Coronary artery (tissue), 2 donors: ENCODE data around the gene GALP.
"Not testable (repeated sequence)": the region's sequence is repeated elsewhere in the genome, so short reads cannot be mapped to it uniquely, and the experiment has no call there.

Experiments
- DNase-seq: peaks from one replicate; pipeline ENCODE4 v3.0.0-alpha.2; 2017; ENCODE audit warnings: low spot score
- H3K27ac ChIP-seq, 2 donors: fragments of 200-600 bp; sonication (generic); one replicate each; pipeline ENCODE4 v1.5.1; 2016 to 2019
- H3K4me3 ChIP-seq: fragments of 200-600 bp; sonication (generic); 2 replicates; pipeline ENCODE4 v1.5.1; 2016; ENCODE audit warnings: mild to moderate bottlenecking, moderate library complexity
- CTCF ChIP-seq: fragments of 200-600 bp; sonication (generic); IDR thresholded peaks from one replicate; pipeline ENCODE4 v1.5.1; 2019; ENCODE audit warnings: antibody characterized with exemption

GALP gene

DNA sequence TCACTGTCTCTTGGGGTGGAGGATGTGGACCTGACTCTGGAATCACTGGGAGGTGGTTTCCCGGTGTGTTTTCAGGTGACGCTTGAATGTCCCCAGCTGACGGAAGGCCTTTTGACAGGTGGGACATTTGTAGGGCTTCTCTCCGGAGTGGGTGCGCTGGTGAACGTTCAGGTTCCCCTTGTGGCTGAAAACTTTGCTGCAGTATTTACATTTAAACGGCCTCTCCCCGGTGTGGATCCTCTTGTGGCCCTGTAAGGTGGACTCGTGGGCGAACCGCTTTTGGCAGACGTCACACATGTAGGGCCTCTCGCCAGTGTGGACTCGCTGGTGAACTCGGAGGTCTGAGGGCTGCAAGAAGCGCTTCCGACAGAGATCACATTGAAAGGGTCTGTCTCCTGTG, 14.0 kb downstream of the GALP start:
- DNase-seq, result no peak
- no peak overlapping the region for H3K27ac ChIP-seq
- H3K4me3 ChIP-seq, result no peak overlapping the region
- no peak for TF ChIP-seq CTCF

- no peak for DNase-seq
- TF ChIP-seq CTCF, result no peak
- Histone ChIP-seq H3K27ac (no peak overlapping the region), H3K4me3 (no peak overlapping the region)
These were observed 15.3 kb downstream of the GALP start for GRCh38 chr19:56191115-56191514.

DNA sequence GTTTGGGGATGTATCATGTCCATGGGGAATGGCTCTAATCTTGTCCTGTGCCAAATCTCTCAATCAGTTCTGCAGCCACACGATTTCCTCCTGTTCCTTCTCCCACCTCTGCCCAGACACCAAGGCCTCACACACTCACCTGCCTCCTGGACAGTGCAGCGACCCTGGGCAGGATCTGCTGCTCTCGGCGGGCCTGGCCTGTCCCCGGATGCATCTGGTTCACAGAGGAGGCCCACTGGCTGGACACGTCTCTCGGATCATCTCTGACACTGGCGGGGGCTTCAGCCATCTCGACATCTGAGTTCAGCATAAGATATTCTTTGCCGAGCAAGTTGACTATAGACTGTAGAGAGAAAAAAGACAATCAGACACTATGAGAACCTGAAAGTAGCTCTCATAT, 15.9 kb downstream of the GALP start:
- Histone ChIP-seq H3K27ac (no peak overlapping the region), H3K4me3 (no peak overlapping the region)
- no peak for DNase-seq
- TF ChIP-seq CTCF, result no peak

DNA sequence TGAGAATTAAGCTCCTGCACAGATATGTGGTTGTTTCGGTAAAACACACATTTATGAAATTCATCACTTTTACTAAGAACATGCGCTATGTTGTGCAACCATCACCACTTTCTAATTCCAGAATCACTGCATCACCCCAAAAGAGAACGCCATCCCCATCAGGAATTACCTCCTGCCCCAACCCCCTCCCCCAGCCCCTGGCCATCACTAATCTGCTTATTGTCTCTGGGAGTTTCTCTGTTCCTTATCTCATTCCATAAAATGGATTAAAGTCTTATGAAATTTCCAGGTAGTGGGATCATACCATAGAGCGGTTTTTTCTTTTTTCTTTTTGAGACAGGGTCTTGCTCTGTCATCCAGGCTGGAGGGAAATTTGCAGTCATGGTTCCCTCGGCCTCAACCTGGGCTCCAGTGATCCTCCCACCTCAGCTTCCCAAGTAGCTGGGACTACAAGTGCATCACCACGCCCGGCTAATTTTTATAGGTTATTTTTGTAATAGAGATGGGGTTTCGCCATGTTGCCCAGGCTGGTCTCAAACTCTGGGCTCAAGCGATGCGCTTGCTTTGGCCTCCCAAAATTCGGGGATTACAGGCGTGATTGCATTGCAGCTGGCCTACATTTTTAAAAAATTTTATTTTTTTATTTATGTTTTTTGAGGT, 18.3 kb downstream of the GALP start:
- Histone ChIP-seq H3K4me3 (no peak overlapping the region), H3K27ac (no peak overlapping the region)
- DNase-seq, result no peak
- no peak for TF ChIP-seq CTCF

DNA sequence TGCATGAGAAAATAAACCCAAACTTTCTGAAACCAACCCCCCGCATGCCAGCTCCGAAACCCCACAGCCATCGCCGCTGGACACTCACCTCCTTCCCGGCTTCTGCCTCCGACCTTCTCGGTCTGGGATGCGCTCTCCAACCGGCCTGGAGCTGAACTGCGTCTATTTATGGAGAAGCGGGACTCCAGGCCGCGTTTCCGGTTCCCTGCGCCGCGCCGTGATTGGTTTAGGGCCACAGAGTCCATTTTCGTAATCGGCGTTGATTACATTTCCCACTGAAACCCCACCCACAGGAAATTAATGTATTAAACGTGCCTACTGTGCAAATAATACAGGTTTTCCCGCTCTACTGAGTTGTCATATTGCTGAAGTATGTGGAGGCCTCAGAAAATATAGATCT, 21.8 kb downstream of the GALP start, which contains the start of gene ZSCAN5B:
Gene ZSCAN5B, minus strand, starts transcription at position 138 of the 400 bp plus-strand sequence. CDS start 4,731 bp downstream, outside the sequence.
- not testable (repeated sequence) for H3K27ac ChIP-seq, DNase-seq, H3K4me3 ChIP-seq

DNA sequence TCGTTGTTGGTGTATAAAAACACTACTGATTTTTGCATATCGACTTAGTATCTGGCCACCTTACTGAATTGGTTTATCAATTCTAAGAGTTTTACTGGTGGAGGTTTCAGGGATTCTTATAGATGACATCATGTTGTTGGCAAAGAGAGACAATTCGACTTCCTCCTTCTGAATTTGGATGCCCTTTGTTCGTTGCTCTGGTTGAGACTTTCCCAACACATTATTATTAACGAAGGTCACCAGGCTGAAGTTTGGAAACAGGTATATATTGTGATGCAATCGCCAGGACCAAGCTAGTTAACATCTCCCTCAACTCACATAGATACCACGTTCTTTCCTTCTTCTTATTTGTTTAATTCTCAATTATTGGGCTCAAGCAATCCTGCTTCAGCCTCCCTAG, 23.9 kb downstream of the GALP start:
- no peak for TF ChIP-seq CTCF
- Histone ChIP-seq H3K4me3 (no peak overlapping the region), H3K27ac (no peak overlapping the region)
- no peak for DNase-seq

DNA sequence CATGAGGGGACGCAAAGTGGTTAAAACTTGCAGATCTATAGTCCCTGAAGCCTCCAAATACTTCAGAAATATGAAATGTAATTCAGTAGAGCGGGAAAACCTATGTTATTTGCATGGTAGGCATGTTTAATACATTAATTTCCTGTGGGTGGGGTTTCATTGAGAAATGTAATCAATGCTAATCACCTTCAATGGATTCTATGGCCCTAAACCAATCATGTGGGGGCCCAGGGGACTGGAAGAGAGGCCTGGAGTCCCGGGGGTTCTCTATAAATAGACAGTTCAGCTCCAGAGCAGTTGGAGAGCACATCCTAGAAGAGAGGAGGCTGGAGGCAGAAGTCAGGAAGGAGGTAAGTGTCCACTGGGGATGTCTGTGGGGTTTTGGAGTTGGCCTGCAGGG, 26.2 kb downstream of the GALP start, which contains the start of gene ZSCAN5C:
Gene ZSCAN5C, plus strand, starts transcription at position 301 of the 400 bp plus-strand sequence. CDS start 3,641 bp downstream, outside the sequence.
- Histone ChIP-seq H3K4me3 (no peak within 1 kb of the TSS), H3K27ac (no peak within 1 kb of the TSS)

GRCh38 chr19:56207581-56207980, 31.8 kb downstream of the GALP start:
- not testable (repeated sequence) for H3K4me3 ChIP-seq, DNase-seq, H3K27ac ChIP-seq

More for the DNA sequence above, 26.2 kb downstream of the GALP start, which contains the start of gene ZSCAN5C:
- DNase-seq, result no peak
- no peak for TF ChIP-seq CTCF
